Right ventricle myocardium inferior (tissue), 1 donor: Measurements from ENCODE around the gene EXOG. TPM values are rescaled to one million over a fixed set of nuclear protein-coding genes. Genes with fewer than 3 reads are reported as not detected.
"Not testable (repeated sequence)": the region's sequence is repeated elsewhere in the genome, so short reads cannot be mapped to it uniquely, and the experiment has no call there.

Experiments
- ATAC-seq: fragments of 200-7000 bp; cut with Tn5 transposase; one replicate; pipeline ENCODE4 v1.9.1; 2020; ENCODE audit warnings: mild to moderate bottlenecking, moderate library complexity
- DNase-seq: peaks from one replicate; pipeline ENCODE4 v3.0.0; 2021; ENCODE audit errors: missing footprints
- intact Hi-C: fragments of 100-400 bp; cut with DNase I; formaldehyde crosslinking; loops from one replicate; pipeline ENCODE4 v1.11.0; 2022
- total RNA-seq: library from RNA; stranded (reverse); fragmentation: NEBNext Ultra II Directional; extraction: Animal tissue kit (Norgen Biotek cat#: 25700); gene quantifications from one replicate; pipeline ENCODE4 v1.2.1, GENCODE V29; 2021
- donor health status: DM: no; HTN: yes; CAD: no; lungs with severe emphysema.

EXOG gene
- total RNA-seq, 1 donor from 2014 or later, result 26.0 TPM

DNA sequence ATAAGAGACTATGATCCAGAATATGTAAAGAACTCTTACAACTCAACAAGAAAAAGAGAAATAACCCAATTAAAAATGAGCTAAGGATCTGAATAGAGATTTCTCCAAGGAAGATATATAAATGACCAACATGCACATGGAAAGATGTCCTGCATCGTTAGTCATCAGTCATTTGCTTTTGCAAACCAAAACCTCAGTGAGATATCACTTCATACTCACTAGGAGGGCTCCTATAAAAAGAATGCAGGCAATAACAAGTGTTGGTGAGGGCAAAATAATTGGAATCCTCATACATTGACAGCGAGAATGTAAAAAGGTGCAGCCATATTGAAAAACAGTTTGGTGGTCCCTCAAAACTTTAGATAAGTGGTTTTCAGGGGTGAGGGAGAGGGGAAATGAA, 56.9 kb downstream of the EXOG start:
- no peak for DNase-seq
- intact Hi-C loops, result no loop called here
- ATAC-seq, result no peak

DNA sequence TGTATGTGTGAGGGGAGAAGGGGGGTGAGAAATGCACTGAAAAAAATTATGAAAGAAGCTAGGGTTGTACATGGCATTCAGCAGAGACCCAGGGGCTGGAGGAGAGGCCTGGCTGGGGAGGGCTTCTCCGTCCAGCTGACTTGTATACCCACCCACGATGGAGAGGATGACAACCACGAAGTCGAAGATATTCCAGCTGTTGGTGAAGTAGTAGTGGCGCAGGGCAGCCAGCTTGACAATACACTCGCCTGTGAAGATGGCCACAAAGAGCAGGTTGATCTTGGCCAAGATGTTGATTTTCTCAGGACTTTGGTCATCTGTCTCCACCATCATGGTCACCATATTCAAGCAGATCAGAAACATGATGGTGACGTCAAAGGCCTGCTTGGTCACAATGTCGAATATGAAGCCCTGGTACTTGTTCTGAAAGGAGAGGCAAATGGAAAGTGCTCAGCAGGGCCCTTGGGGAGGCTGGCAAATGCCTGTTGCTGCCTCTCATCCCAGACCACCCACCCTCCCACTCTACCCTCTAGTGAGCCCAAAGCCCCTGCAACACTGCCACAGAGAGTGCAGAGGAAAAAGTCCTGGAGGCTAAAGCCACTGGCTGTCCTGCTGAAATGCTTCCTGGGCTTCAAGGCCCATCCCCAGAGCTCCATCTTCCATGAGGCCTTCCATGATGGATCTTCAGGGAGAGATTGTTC, 58.1 kb downstream of the EXOG start:
- intact Hi-C loops, result no loop called here
- no peak for DNase-seq
- no peak for ATAC-seq

DNA sequence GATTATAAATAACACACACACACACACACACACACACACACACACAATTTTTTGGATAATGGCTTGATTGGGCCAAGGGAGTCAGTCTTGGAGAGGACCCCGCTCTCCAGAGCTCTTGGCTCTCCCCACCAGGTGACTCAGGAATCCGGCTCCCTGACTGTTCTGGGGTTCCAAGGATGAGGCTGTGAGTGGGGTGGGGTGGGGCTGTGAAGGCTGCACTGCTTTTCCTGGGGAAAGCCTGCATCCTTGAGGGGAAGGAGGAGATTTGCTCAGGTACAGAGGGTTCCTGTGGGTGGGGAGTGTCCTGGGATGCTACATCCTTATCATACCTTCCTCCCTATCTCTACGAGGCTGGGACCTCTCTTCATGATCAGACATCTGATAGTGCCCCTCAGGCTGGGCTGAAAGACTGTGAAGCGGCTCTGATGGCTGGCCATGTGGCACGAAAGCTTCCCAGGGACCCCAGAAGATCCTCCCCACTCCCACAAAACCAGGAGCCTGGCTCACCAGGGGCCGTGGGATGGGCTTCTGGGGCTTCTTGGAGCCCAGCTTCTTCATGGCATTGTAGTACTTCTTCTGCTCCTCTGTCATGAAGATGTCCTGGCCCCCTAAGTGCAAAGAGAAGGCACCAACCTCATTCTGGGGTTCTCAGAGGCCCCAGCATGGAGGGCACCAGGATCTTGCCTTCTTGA, 59.2 kb downstream of the EXOG start:
- DNase-seq (no peak), ATAC-seq (no peak)
- intact Hi-C loops, result no loop called here

DNA sequence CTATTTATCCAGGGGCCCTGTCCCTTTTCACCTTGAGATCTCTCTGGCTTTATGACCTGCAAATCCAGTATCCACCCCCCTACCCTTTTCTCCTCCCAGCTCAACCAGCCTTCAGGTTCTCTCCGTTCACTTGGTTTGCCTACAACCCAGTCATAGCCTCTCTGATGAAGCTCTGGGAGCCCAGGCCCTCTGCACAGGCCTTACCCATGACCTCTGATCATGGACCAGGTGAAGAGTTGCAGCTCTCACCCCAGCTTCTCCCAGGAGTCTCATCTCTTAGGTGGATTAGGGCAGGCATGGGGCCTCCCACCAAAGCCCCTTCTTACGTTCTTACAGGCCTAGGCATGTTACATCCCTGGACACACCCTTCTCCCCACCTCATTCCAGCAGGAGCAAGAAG, 59.8 kb downstream of the EXOG start:
- ATAC-seq (no peak), DNase-seq (no peak)
- intact Hi-C loops, result no loop called here

DNA sequence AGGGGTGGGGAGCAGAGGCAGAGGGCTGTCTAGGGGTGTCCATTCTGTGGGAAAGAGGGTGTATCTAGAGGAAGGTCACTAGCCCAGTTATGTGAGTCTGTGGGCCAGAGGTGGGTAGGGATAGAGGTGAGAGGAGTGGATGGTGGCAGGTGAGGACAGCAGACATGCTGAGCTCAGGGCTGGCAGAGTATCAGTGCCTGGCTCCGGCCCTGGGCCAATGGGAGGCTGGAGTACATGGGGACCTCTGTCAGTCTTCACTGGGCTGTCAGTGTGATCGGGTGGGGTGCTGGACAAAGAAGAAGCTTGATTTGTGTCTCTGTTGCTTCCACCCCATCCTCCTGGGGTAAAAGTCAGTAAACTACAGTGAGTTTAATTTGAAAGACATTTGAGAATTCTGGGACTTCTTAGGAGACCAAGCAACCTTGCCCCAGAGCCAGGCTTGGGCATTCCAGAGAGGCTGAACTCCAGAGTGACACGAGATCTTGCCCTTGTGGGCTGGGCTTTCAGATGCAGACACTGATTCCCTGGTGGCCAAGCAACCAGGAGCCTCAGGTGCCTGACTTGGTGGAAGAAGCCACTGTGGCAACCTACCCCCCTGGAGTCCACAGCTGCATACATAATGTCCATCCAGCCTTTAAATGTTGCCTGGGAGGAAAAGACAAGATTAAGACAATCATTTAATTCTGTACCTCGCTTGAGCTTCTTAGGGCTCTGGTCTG, 60.7 kb downstream of the EXOG start:
- intact Hi-C loops, result no loop called here
- ATAC-seq (no peak), DNase-seq (no peak)

DNA sequence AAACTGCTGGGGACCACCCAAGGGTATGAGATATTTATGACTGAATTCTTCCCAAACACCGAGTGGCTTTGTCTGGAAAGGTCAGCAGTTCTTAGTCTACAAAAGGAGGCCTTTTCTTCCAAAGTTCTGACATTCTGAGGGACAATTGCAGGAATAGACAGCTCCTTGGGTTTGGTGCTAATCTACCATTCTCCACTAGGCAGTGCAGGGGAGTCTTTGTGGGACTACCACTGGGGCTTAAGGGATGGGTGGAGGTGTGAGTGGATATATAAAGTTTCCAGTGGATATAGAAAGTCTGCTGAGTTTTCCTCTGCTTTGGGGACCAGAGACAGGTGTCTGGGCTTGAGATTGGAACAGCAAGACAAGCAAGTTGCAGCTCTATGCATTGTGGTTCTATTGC, 62.7 kb downstream of the EXOG start:
- intact Hi-C loops, result no loop called here
- DNase-seq, result no peak
- no peak for ATAC-seq

DNA sequence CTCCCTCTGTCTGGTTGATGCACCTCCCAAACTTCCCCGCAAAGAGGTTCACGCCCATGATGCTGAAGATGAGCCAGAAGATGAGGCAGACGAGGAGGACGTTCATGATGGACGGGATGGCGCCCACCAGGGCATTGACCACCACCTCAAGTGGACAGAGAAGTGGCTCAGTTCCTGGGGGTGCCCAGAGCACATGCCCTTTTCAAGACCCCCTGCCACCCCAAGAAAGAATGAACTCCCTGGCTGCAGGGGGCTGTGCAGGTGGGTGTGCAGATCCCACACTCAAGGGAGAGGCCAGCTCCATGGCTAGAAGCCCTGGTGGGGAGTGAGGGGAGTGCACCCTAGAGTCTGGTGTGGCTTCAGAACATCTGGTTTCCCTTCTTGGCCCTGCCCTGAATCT, 64.1 kb downstream of the EXOG start:
- ATAC-seq (no peak), DNase-seq (peak; percentile 45)
- intact Hi-C loops, result no loop called here

DNA sequence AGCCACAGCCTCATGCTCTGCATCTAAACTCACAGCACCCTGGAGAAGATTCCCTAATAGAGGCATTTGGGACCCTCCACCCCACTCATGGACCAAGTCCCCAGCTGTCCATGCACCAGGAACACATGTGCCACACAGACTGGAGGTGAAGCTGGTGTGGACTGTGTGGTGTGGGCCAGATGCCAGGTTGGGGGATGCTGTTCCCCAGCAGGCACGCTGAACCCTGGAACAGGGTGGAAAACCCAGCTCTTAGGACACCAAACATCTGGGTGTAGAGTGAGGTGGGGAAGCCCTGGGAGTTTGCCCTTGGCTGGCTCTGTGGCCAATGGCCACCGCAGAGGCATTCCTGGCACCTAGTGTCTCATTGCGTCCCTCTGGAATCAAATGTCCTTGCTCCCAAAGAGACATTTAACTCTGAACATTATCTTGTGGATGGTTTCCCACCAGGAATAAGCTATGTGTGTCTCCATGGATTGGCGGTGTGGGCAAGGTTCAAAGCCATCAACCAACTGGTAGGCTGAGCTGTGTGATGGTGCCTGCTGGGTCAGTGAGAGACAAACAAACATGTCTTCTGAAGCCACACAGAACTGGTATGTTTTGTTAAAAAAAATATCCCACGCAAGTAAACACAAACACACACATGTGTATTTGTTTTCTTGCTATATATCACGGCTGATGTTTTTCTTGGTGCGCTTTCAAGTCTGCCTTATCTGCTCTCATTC, 65.0 kb downstream of the EXOG start:
- DNase-seq (peak; percentile 42), ATAC-seq (no peak)
- intact Hi-C loops, result no loop called here

DNA sequence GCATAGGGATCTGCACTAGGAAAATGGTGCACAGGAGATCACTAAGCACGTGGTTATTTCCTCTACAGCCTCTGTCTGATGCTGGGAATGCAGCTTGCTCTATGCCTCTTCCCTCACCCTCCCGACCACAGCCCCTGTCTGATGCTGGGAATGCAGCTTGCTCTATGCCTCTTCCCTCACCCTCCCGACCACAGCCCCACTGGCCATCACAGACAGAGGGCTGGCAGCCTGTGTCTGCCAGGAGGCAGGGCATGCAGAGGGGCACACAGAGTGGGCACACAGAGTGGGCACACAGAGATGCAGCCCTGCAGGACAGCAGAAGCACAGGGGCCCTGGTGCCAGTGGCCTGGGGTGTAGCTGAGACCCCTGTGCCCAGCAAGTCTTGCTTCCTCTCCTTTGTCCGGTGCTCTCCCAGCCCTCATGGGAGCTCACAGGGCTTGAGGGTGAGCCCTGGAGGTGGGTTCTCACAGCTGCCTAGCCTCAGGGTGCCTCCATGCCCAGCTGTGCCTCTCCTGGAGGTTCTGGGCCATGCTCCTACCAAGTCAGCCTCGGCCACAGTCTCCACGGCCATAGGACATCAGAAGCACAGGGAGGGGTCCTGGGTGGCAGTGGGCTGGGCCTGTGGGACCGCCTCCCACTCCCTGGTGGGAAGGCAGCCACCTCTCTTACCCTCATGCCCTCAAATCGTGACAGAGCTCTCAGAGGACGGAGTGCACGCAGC, 65.8 kb downstream of the EXOG start:
- ATAC-seq (no peak), DNase-seq (no peak)
- intact Hi-C loops, result no loop called here

DNA sequence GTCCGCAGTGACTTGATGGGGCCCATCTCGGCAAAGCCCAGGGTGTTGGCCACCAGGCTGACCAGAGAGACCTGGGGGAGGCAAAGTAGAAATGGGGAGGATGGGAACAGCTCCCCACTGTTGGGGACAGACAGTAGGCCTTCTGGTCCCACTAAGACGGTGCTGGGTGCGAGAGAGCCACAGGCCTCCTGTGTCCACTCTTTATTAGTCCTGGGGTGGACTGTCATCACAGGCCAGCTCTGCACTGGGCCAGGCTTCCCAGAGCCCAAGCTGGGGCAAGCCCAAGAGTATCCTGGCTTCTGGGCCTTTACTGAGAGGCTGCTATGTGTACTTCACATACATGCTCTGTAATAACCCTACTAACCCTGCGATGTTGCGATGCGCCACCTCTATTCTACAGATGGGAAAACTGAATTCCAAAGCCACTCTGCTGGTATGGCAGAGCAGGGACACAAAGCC, 66.4 kb downstream of the EXOG start:
- intact Hi-C loops, result no loop called here
- ATAC-seq (no peak), DNase-seq (peak; percentile 50)

DNA sequence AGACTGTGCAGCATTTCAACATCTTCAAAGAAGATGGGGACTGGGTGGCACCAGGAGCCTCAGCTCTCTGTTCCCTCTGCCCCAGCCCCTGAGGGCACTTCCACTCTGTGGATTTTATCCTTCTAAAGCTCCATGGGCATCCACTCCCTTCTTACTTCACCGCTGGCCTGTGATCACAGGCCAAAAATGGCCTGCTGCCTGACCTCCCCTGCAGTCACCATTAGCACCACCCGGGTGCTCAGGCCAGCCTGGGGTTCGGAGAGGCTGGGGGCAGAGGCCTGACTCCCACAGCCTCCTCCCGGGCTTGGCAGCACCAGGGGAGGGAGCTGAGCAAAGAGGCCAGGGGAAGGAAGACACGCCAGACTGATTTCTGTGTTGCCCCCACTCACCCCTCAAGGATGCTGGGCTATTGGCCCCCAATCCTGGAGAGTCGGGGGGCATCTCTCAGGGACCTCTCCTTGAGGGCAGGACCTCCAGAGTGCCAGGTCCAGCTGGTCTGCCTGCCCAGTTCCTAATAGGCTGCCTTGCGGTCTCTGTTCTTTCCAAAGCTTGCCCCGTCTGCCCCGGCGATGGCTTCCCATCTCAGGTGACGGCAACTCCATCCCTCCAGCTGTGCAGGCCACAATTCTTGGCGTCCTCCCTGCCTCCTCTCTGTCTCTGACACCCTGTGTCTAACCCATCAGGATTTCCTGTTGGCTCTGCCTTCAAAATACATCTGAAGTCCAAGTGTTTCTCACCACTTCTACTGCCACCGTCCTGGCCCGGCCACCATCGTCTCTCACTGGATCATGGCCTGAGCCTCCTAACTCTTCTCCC, 67.1 kb downstream of the EXOG start:
- intact Hi-C loops, result no loop called here

DNA sequence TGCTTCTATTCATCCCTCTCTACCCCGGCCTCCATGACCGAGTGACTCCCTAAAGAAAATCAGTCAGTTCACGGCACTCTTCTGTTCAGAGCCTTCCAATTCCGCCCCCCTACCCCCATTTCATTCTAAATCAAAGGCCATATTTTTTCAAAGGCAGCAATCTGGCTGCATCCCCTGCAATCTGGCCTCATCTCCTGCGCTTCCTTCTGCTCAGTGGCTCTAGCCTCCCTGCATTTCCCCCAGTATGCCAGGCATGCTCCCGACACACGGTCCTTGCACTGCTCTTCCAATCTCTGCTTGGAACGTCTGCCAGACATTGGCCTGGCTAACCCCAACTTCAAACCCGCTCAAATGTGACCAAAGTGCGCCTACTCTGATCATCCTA, 67.7 kb downstream of the EXOG start:
- intact Hi-C loops, result no loop called here
- DNase-seq, result no peak
- ATAC-seq, result no peak

More for the DNA sequence above, 67.1 kb downstream of the EXOG start:
- ATAC-seq (no peak), DNase-seq (peak; percentile 30)

DNA sequence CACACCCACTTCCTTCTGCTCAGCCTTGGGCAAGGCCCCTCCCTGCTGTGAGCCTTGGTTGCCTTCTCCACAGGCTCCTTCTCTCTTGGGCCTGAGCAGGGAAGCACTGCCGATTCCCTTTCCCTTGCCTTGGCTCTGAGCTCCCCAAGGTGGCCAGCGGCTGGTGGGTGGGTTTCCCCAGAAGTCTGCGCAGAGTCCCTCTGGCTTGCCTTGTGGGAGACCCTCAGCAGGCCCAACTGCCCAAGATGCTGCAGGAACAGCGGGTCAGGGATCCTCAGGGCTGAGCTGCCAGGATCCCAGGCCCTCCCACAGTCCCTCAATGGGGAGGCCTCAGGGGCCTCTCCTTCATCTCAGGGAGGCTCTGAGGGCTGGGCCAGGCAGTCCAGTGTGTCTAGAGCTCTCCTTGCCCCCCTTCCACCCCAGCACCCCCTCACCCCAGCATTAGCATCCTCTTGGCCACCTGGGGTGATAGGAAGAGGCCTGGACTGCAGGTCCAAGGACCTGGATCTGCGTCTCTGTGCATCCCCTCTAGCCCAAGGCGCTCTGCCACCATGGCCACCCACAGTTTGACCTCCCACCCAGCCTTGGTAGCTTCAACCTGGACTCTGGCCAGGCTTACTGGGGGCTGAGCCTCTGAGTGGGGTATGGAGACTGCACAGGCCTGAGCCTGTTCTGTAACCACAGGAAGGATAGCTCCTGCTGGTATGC, 68.6 kb downstream of the EXOG start:
- intact Hi-C loops, result no loop called here
- DNase-seq (peak; percentile 33), ATAC-seq (no peak)

DNA sequence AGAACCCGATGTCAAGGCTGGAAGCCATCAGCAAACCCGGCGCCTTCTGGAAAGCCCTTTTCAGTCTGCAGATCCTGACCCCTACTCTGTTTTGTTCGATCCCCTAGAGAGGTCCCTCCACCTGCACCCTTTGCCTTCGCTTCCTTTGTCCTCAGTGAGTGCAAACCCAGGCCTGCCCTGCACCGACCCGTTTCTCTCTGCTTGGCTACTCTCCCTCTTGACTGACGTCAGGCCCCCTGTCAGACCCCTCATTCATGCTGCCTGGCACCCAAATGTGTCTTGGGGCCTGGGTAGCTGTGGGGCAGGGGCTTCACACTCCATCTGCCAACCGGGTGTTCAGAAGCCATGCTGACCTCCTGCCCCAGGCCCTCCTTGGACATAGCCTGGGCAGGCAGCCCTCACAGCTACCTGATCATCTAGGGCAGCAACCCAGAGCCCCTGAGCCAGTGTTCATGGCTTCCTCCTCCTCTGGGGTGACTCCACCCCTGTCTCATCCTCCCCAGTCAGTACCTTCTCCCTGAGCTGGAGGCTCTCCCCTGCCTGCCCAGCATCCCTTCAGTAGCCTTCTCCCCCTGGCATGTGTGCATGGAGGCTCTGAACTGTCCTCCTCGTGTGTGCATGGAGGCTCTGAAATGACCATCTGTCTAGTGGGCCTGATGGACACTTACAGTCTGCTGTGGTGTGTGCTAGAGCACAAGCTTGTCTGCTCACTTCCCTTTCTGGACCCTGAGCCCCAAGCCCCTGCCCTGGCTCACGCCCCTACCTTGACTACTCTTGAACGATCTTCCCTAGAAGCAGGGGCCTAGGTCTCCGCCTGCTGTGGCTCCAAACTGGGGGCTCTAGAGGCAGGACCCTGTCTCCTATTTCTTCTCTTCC, 69.4 kb downstream of the EXOG start:
- intact Hi-C loops, result no loop called here
- DNase-seq, result peak; percentile 45
- no peak for ATAC-seq

DNA sequence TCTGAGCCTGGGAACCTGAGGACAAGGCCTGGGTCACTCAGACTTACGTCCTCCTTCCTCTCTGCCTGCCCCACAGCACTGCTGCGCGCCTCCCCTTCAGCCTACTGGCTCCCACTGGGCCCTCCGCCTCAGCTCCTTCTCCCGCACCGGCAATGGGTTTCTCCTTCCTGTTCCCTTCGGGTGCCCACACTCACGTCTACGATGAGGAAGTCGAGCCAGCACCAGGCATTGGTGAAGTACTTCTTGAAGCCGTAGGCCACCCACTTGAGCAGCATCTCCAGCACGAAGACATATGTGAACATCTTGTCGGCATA, 70.0 kb downstream of the EXOG start:
- ATAC-seq (no peak), DNase-seq (peak; percentile 23)
- intact Hi-C loops, result no loop called here

DNA sequence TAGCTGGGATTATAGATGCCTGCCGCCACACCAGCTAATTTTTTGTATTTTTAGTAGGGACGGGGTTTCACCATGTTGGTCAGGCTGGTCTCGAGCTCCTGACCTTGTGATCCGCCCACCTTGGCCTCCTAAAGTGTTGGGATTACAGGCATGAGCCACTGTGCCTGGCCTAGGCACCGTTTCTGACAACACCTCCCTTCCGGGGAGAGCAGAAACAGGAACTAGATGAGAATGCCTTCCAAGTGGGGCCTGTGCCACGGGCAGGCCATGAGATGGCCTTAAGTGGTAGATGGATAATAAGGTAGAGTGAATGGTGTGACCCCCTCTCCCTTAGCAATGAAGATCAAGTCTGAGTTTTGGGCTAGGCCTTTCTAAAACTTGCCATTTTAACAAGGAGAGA, 70.7 kb downstream of the EXOG start:
- DNase-seq, result peak; percentile 57
- ATAC-seq, intact Hi-C loops: not testable (repeated sequence)

DNA sequence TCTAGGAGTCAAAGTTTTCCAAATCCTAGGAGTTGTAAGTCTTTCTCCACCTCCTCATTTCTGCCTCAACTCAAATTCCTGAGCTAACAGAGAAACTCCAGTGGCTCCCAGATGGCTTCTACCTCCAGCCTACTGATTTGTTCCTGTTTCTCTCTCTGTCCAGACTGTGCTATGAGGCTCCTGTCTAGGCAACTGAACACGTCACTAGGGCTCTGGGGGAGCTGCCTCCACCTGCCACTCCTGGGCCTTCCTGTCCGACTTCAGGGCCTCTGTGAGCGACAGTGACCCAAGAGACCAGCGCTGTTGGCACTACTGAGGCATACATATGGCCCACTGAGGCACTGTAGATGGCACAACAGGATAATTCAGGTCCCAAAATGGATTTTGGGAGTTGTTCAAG, 71.4 kb downstream of the EXOG start:
- ATAC-seq (no peak), DNase-seq (no peak)
- intact Hi-C loops, result no loop called here
